NCI-H510A (cell line): Measurements from ENCODE around the gene NALCN.

ENCODE experiments used
- DNase-seq: peaks from one replicate; lab custom pipeline; 2025; lab: John Stamatoyannopoulos, UW

The NALCN gene

GRCh38 chr13:101415358-101416174, 742 bp downstream of the NALCN start:
- no peak for DNase-seq

DNA sequence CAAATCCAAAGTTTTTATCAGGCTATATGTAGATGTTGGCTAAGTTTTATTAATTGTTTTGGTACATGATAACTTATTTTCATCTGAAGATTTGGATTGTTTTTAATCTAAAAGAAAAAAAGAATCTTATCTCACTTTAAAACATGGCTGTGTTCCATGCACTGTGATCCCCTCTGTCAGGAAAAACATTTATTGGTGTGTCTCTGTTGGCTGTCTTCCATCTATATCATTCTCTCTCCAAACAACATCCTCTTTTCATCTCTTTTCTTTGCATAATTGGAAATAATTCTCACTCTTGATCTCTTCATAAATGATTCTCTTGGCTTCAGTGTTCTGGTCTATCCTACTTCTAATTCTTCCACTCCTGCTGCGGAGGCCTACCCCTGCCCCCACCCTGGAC, 4.2 kb downstream of the NALCN start:
- DNase-seq: no peak

- DNase-seq: no peak
Measured at GRCh38 chr13:101408992-101409656, 7.2 kb downstream of the NALCN start.

DNA sequence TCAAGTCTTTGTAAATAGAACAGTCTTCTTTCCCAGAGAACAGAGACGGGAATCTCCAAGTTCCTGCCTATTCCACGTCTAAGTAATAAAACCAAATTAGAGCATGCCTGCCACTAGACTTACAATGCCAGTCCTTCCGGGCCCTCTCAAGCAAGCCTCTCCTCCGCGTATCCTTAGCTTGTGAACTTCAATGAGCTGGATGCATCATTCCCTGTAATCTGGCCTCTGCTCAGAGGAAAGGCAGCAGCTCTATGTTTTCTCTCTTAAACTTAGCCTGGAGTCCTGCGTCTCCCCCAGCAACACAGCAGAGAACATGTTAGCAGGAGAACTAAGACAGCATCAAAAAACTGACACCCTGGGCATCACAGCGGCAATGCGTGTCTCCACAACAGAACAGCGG, 8.2 kb downstream of the NALCN start:
- no peak for DNase-seq

DNA sequence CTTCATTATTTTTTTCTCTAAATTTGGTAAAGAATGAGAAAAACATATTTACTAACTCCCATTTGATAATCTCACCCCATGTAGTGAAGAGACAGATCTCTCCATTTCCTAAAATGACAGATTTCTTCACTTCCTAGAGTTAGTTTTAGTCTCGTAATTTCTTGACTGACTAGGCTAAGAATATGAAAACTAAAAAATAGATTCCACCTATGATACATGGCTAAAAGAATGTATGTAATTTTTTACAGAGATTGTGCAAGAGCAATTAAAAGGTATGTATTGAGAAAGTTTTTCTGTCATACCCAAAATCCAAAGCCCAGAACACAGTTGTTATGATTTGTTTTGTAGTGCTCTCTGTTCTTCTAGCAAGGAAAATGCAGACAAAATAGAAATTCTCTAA, 9.5 kb downstream of the NALCN start:
- DNase-seq: no peak

DNA sequence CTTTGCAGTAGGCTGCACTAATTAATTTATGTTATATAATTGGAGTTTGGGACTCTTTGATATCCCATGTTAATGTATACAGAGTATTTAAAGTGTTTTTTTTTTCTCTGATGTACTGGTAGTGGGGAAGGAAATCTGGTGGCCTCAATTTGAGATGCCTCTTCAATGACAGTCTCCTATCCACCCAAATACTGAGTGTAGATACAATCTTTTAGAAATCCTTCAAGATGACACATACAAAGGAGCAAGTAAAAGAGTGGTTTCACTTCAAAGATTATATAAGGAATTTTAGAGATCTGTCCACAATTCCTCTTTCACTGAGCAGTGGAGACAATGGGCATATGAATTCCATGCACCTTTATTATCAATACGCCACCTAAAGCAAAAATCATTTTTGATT, 15.1 kb downstream of the NALCN start:
- no peak for DNase-seq

DNA sequence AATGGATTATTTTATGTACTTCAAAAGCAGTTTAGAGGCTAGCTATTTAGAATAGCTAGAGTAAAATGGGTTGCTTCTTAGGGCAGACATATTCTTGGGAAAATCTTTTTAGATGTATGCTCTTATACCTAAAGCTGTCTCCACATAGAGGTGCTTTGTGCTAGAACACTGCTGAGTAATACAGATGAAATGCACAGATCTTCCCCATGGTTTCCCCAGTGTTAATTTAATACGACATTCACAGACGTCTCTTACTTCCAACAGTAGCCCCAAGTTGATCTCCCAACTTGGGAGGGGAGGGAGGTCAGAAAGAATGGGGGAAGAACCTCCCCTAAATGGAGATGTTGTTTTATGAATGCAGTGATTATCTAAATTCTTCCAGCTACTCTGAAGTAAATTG, 16.9 kb downstream of the NALCN start:
- DNase-seq: no peak

- DNase-seq: no peak
Measured at GRCh38 chr13:101398920-101399319, 17.4 kb downstream of the NALCN start.

DNA sequence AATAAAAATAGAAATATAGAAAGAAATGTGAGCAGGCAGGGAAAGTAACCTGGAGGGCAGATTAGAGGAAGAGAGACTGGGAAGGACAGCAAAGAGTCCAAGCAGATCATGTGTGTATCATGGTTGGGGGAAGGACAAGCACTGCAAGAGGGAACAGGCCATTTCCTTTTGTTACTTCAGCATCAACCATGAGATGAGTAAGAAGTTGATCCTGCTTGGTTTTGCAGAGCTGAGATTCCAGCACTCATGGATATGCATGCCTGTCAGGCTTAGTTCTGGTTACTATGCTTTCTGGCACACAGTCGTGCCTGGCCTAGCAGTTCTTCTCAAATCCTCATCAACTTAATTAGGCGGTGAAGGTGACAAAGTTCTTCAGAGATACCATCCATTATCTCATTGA, 18.1 kb downstream of the NALCN start:
- DNase-seq: no peak

DNA sequence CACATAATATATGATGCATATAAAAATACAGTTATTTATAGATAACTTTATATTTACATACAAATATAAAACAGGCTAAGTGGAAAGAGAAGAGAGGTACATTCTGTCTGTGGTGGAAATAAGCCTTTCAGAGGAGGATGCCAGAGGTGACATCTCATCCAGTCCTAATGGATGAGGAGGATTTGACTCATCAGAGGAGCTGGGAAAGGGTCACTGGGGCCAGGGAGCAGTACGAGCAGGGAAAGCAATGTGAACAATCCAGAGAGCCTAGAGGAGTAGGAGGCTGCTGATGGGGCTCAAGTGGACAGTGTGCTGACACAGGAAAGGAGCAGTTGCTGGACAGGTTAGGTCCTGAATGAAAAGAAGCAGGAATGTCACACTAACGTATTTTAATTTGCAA, 18.6 kb downstream of the NALCN start:
- DNase-seq: no peak

GRCh38 chr13:101394605-101395004, 21.7 kb downstream of the NALCN start:
- DNase-seq: no peak

- no peak for DNase-seq
Measured at GRCh38 chr13:101393140-101393539, 23.2 kb downstream of the NALCN start.

DNA sequence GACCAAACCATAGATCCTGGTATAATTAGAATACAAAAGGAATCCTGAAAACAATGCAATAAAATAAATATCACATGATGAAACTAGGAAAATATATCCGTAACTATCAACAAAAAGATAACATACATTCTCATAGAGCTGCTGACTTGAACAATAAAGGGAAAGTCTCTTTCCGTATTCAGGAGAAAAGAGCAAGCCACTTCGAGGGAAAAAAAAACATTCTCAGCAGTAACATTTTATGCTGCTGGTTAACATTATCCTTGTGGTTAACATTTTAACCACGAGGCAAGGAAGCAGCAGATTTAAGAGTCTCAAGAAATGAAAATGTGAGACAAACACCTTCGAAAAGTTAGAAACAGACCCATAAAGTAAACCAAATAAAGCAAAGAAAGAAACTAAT, 25.8 kb downstream of the NALCN start:
- DNase-seq: no peak

GRCh38 chr13:101384929-101385328, 31.4 kb downstream of the NALCN start:
- DNase-seq: no peak

DNA sequence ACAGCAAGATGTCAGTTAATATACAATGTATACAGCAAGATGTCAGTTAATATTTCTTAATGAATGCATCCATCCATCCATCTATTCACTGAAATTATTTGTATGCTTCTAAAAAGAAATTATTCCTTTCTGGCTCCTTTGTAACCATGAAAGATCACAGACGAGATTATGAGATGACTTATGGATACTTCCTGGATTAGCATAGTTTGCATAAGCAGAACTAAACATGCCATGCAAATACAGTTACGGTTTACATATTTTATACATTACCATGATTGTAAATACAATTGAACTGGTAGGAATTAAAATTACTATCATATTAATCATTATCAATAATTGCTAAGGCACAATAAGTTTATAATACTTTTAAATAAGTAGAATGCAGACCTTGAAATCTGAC, 32.7 kb downstream of the NALCN start:
- DNase-seq: no peak

DNA sequence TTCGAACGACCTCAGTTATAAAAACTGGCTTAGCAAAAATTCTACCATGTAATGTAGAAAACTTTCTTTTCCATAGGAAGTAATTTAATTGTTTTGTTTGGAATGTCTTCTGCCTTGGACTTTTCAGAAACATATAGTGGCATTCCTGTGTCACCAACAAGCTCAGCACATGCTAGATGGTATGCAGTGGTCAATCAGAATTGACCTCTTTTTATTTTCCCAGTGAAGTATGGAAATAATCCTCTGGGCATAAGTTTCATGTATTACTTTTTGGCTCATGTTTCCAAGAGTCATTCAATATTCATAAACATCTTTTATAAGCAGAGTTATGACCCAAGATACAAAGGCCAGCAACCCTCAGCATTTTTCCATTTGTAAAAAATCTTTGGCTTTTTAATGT, 33.6 kb downstream of the NALCN start:
- DNase-seq: no peak

GRCh38 chr13:101382086-101382485, 34.2 kb downstream of the NALCN start:
- no peak for DNase-seq

- no peak for DNase-seq
Measured at GRCh38 chr13:101360525-101360924, 55.8 kb downstream of the NALCN start.

DNA sequence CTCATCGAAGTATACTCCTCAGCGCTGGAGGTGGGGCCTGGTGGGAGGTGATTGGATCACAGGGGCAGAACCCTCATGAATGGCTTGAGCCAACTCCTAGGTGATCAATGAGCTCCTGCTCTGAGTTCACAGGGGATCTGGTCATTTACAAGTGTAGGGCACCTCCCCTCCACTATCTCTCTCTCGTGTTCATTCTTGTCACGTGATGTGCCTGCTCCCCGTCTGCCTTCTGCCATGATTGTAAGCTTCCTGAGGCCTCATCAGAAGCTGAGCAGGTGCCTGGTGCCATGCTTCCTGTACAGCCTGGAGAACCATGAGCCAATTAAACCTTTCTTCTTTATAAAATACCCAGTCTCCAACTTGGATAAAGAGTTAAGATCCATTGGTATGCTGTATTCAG, 61.4 kb downstream of the NALCN start:
- no peak for DNase-seq

DNA sequence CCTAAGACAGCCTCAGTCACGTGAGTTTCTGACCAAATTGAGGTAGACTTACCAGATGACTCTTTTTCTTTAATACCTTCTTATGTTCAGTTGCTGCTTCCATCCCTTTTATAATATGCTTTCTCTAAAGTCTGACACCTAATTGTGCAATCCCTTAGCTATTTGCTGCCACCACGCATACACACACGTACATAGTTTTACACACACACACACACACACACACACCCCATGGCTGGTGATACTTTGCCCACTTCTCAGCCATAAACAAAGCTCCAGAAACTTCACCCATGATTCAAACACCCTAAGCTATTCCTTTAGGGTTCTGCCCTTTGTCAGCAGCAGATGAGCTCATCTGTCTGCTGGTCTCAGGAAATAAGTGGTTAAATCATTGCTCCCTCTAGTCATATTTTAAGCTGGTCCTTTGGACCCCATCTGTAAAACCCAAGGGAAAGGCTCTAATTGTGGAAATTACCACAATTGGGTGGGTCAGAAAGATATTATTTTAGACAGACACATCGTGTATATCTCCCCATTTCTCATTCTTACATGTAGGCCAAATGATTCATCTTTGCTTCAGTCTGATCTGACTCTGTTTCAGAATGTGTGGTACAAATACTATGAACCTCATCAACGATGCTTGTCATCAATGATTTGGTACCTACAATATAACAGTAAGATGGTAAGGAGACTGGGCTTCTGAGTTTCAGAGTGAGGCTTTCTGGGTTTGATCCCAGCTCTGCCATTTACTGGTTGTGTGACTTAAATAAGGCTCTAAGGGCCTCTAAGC, 69.2 kb downstream of the NALCN start:
- DNase-seq: no peak

DNA sequence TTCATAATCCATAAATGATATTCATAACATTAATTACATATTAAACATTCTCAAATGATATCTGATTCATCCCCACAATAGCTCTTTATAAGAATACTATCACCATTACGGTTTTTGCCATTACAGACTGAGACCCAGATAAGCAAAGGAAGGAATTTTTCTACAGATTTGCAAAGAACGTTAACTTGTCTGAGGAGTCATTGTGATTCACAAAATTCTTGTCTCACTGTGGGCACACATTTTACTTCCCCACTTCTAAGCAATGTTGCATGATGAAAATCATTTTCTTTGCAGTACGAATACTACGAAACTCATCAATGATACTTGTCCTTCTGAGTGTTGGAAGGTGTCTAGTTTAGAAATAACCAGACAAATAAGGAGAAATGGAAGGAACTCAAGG, 70.1 kb downstream of the NALCN start:
- DNase-seq: no peak

DNA sequence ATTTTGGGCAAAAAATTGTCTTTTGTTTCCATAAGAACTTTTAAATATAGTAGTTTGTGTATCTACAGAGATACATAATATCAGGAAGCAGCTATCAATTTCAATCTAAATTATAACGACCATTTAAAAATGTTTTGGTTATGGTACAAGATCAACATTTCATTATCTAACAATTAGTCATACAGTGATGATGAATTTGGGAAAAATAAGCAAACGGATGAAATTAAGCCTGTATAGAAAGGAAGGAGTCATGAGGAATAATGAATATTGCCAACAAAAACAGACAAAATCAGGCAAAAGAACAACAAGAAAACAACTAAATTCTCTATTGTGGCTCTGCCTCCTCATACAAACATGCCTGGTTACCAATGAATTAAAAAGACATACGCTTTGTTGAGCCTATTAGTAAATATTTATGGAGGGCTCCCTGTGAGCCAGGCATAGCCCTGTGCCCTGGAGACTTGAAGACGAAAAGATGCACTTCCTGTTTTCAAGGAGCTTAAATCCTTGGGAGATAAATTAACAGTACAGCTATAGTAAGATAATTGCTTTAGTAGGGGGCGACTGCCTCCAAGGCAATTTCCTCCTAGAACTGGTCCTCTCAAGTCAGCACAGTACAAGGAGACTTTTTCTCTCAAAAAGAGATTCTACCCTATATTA, 73.0 kb downstream of the NALCN start:
- no peak for DNase-seq
